ENCODE results near the gene ARFGAP3.
A peak's percentile ranks its signal among the peaks of the same experiment; 100 is the strongest.

Gene ARFGAP3

GRCh38 chr22:42868751-42869251 is 11.7 kb upstream of the ARFGAP3 start:
- DNase-seq = no peak
- in situ Hi-C loops (cut with MboI; ENCODE audit: low pct_unique_long_range_greater_than_20kb, low sequenced_read_pairs) = no loop called here

GRCh38 chr22:42866100-42866499 is 9.0 kb upstream of the ARFGAP3 start:
- in situ Hi-C loops (cut with MboI; ENCODE audit: low pct_unique_long_range_greater_than_20kb, low sequenced_read_pairs) = no loop called here
- DNase-seq = no peak

GRCh38 chr22:42865536-42865935 is 8.5 kb upstream of the ARFGAP3 start:
- DNase-seq = no peak
- in situ Hi-C loops (cut with MboI; ENCODE audit: low pct_unique_long_range_greater_than_20kb, low sequenced_read_pairs) = no loop called here

GRCh38 chr22:42863349-42863961 is 6.4 kb upstream of the ARFGAP3 start:
- in situ Hi-C loops (cut with MboI; ENCODE audit: low pct_unique_long_range_greater_than_20kb, low sequenced_read_pairs) = no loop called here
- DNase-seq = peak; percentile 73

- in situ Hi-C loops (cut with MboI; ENCODE audit: low pct_unique_long_range_greater_than_20kb, low sequenced_read_pairs) = no loop called here
These were observed 5.1 kb upstream of the ARFGAP3 start for GRCh38 chr22:42862045-42862734.

GRCh38 chr22:42860968-42861367 is 3.9 kb upstream of the ARFGAP3 start:
- in situ Hi-C loops (cut with MboI; ENCODE audit: low pct_unique_long_range_greater_than_20kb, low sequenced_read_pairs) = no loop called here
- DNase-seq = no peak

More at GRCh38 chr22:42862045-42862734, 5.1 kb upstream of the ARFGAP3 start:
- no peak for DNase-seq

- DNase-seq = no peak
- in situ Hi-C loops (cut with MboI; ENCODE audit: low pct_unique_long_range_greater_than_20kb, low sequenced_read_pairs) = no loop called here
These were observed 890 bp upstream of the ARFGAP3 start for GRCh38 chr22:42857845-42858481.

GRCh38 chr22:42856179-42856864 is 751 bp downstream of the ARFGAP3 start:
- in situ Hi-C loops (cut with MboI; ENCODE audit: low pct_unique_long_range_greater_than_20kb, low sequenced_read_pairs) = no loop called here
- DNase-seq = peak; percentile 48

GRCh38 chr22:42855721-42856120 is 1.4 kb downstream of the ARFGAP3 start:
- in situ Hi-C loops (cut with MboI; ENCODE audit: low pct_unique_long_range_greater_than_20kb, low sequenced_read_pairs) = no loop called here
- DNase-seq = no peak

- no peak for DNase-seq
- in situ Hi-C loops (cut with MboI; ENCODE audit: low pct_unique_long_range_greater_than_20kb, low sequenced_read_pairs) = no loop called here
These were observed 1.9 kb downstream of the ARFGAP3 start for GRCh38 chr22:42855211-42855610.

- in situ Hi-C loops (cut with MboI; ENCODE audit: low pct_unique_long_range_greater_than_20kb, low sequenced_read_pairs) = no loop called here
- no peak for DNase-seq
These were observed 8.0 kb downstream of the ARFGAP3 start for GRCh38 chr22:42848941-42849550.

- in situ Hi-C loops (cut with MboI; ENCODE audit: low pct_unique_long_range_greater_than_20kb, low sequenced_read_pairs) = no loop called here
- no peak for DNase-seq
These were observed 10.0 kb downstream of the ARFGAP3 start for GRCh38 chr22:42847110-42847509.

- DNase-seq = no peak
- in situ Hi-C loops (cut with MboI; ENCODE audit: low pct_unique_long_range_greater_than_20kb, low sequenced_read_pairs) = no loop called here
These were observed 12.3 kb downstream of the ARFGAP3 start for GRCh38 chr22:42844756-42845155.

- in situ Hi-C loops (cut with MboI; ENCODE audit: low pct_unique_long_range_greater_than_20kb, low sequenced_read_pairs) = no loop called here
- no peak for DNase-seq
These were observed 14.3 kb downstream of the ARFGAP3 start for GRCh38 chr22:42842658-42843370.

- DNase-seq = no peak
- in situ Hi-C loops (cut with MboI; ENCODE audit: low pct_unique_long_range_greater_than_20kb, low sequenced_read_pairs) = no loop called here
These were observed 15.6 kb downstream of the ARFGAP3 start for GRCh38 chr22:42841444-42841843.

- DNase-seq = no peak
- in situ Hi-C loops (cut with MboI; ENCODE audit: low pct_unique_long_range_greater_than_20kb, low sequenced_read_pairs) = no loop called here
These were observed 19.5 kb downstream of the ARFGAP3 start for GRCh38 chr22:42837556-42837955.

- DNase-seq = no peak
- in situ Hi-C loops (cut with MboI; ENCODE audit: low pct_unique_long_range_greater_than_20kb, low sequenced_read_pairs) = no loop called here
These were observed 21.0 kb downstream of the ARFGAP3 start for GRCh38 chr22:42836026-42836425.

GRCh38 chr22:42834177-42834949 is 22.7 kb downstream of the ARFGAP3 start:
- in situ Hi-C loops (cut with MboI; ENCODE audit: low pct_unique_long_range_greater_than_20kb, low sequenced_read_pairs) = no loop called here
- no peak for DNase-seq

All from KBM-7 (cell line).